Activated CD8-positive, alpha-beta memory T cell treated with anti-CD3 and anti-CD28 coated beads, Interleukin-2, amount 10 ng/mL, durations not matched to agents 7 days and 5 days (primary cell): Measurements from ENCODE around the gene IGSF6. TPM values are rescaled to one million over a fixed set of nuclear protein-coding genes. Genes with fewer than 3 reads are reported as not detected.
"Not testable (repeated sequence)": the region's sequence is repeated elsewhere in the genome, so short reads cannot be mapped to it uniquely, and the experiment has no call there.

ENCODE experiments used
- ATAC-seq: fragments of 150-1000 bp; cut with Tn5 transposase; one replicate; pipeline ENCODE4 v1.10.0; 2021; ENCODE audit warnings: moderate library complexity
- CTCF ChIA-PET: fragments of 350-600 bp; sonication (Branson Sonifier 250); formaldehyde crosslinking; loops from one replicate; lab custom pipeline; 2021; ENCODE audit warnings: antibody characterized with exemption; lab: Charles Lee
- DNase-seq: peaks from one replicate; pipeline ENCODE4 v3.0.0-alpha.2; 2020
- H3K27ac Mint-ChIP-seq: one replicate; pipeline ENCODE4 v1.8.0; 2021; ENCODE audit warnings: mild to moderate bottlenecking, mixed read lengths
- H3K27me3 Mint-ChIP-seq: one replicate; pipeline ENCODE4 v1.8.0; 2021; ENCODE audit warnings: mixed read lengths
- H3K36me3 Mint-ChIP-seq: one replicate; pipeline ENCODE4 v1.8.0; 2021; ENCODE audit warnings: mild to moderate bottlenecking, mixed read lengths
- H3K4me1 Mint-ChIP-seq: one replicate; pipeline ENCODE4 v1.8.0; 2021; ENCODE audit warnings: mixed read lengths
- H3K4me3 Mint-ChIP-seq: one replicate; pipeline ENCODE4 v1.8.0; 2021; ENCODE audit warnings: mild to moderate bottlenecking, moderate library complexity, mixed read lengths
- H3K9me3 Mint-ChIP-seq: one replicate; pipeline ENCODE4 v1.8.0; 2022; ENCODE audit warnings: low read depth, mixed read lengths
- total RNA-seq, 2 experiments: library from RNA; stranded (reverse); gene quantifications; one replicate each; pipeline ENCODE4 v1.2.3, GENCODE V29; 2021

IGSF6 gene
- total RNA-seq: under 1 TPM in 1 of 2 experiments, not detected in 1; 0.09 TPM

GRCh38 chr16:21652453-21652852, at the start of gene IGSF6:
IGSF6 (minus strand) TSS chr16:21652608; CDS start chr16:21652598, 10 bp downstream.
- DNase-seq (no peak), ATAC-seq (no peak)
- H3K9me3 Mint-ChIP-seq: no peaks in the 10 kb centered on the region
- H3K36me3 Mint-ChIP-seq: peaks cover 5% of the 10 kb centered on the region
- no peak within 1 kb of the TSS for H3K4me3 Mint-ChIP-seq
- peaks cover 38% of the 10 kb centered on the region for H3K4me1 Mint-ChIP-seq
- no peaks in the 10 kb centered on the region for H3K27me3 Mint-ChIP-seq
- H3K27ac Mint-ChIP-seq: no peak within 1 kb of the TSS
- CTCF ChIA-PET: no interaction called here

GRCh38 chr16:21701271-21701670, 48.9 kb upstream of the IGSF6 start:
- no peak for DNase-seq
- Mint-ChIP-seq H3K36me3 (no peaks in the 10 kb centered on the region), H3K27ac (no peak overlapping the region), H3K27me3 (peaks cover 5% of the 10 kb centered on the region), H3K4me3 (no peak overlapping the region), H3K9me3 (no peaks in the 10 kb centered on the region), H3K4me1 (peaks cover 9% of the 10 kb centered on the region)
- no peak for ATAC-seq
- CTCF ChIA-PET: interaction anchor here (0.8 to 1.8 kb wide), 3 partner anchors 9 to 18 kb away, joined by 3 to 6 read pairs (median 3); no protein-coding TSS in a partner anchor

- DNase-seq (no peak), ATAC-seq (no peak)
- no peak overlapping the region for H3K4me3 Mint-ChIP-seq
- no peak overlapping the region for H3K27ac Mint-ChIP-seq
- peaks cover 2% of the 10 kb centered on the region for H3K4me1 Mint-ChIP-seq
- CTCF ChIA-PET: interaction anchor here (0.6 to 1.4 kb wide), 3 partner anchors 41 to 1728 kb away, joined by 3 to 6 read pairs (median 5); no protein-coding TSS in a partner anchor
- H3K27me3 Mint-ChIP-seq: peaks cover 3% of the 10 kb centered on the region
- H3K9me3 Mint-ChIP-seq: no peaks in the 10 kb centered on the region
- no peaks in the 10 kb centered on the region for H3K36me3 Mint-ChIP-seq
These were observed 46.0 kb upstream of the IGSF6 start for GRCh38 chr16:21698169-21699032.

- CTCF ChIA-PET: no interaction called here
- H3K27me3 Mint-ChIP-seq: peaks cover 5% of the 10 kb centered on the region
- ATAC-seq: no peak
- no peaks in the 10 kb centered on the region for H3K9me3 Mint-ChIP-seq
- H3K27ac Mint-ChIP-seq: no peak overlapping the region
- H3K4me1 Mint-ChIP-seq: no peaks in the 10 kb centered on the region
- no peak overlapping the region for H3K4me3 Mint-ChIP-seq
- no peaks in the 10 kb centered on the region for H3K36me3 Mint-ChIP-seq
- no peak for DNase-seq
These were observed 44.6 kb upstream of the IGSF6 start for GRCh38 chr16:21697032-21697431.

GRCh38 chr16:21694609-21695008, 42.2 kb upstream of the IGSF6 start:
- CTCF ChIA-PET: interaction anchor here (1.0 to 1.7 kb wide), 2 partner anchors 14 to 37 kb away, joined by 4 read pairs; no protein-coding TSS in a partner anchor
- Mint-ChIP-seq H3K27ac (no peak overlapping the region), H3K36me3 (no peaks in the 10 kb centered on the region), H3K9me3 (no peaks in the 10 kb centered on the region), H3K4me1 (no peaks in the 10 kb centered on the region), H3K27me3 (peaks cover 9% of the 10 kb centered on the region), H3K4me3 (no peak overlapping the region)
- DNase-seq (no peak), ATAC-seq (no peak)

- H3K9me3 Mint-ChIP-seq, ATAC-seq, H3K4me1 Mint-ChIP-seq, DNase-seq, CTCF ChIA-PET, H3K4me3 Mint-ChIP-seq, H3K36me3 Mint-ChIP-seq, H3K27ac Mint-ChIP-seq: not testable (repeated sequence)
- H3K27me3 Mint-ChIP-seq: peaks cover 14% of the 10 kb centered on the region
These were observed 38.6 kb upstream of the IGSF6 start for GRCh38 chr16:21690967-21691366.

- no peaks in the 10 kb centered on the region for H3K36me3 Mint-ChIP-seq
- CTCF ChIA-PET: no interaction called here
These were observed 36.7 kb upstream of the IGSF6 start for GRCh38 chr16:21689107-21689506.

GRCh38 chr16:21685034-21685455, 32.6 kb upstream of the IGSF6 start:
- Mint-ChIP-seq H3K4me1 (no peaks in the 10 kb centered on the region), H3K4me3 (no peak overlapping the region), H3K27me3 (peaks cover 17% of the 10 kb centered on the region), H3K36me3 (no peaks in the 10 kb centered on the region), H3K27ac (no peak overlapping the region), H3K9me3 (no peaks in the 10 kb centered on the region)
- DNase-seq: no peak
- CTCF ChIA-PET: interaction anchor here (0.7 to 1.4 kb wide), 2 partner anchors 11 to 18 kb away, joined by 3 read pairs; no protein-coding TSS in a partner anchor
- no peak for ATAC-seq

More at GRCh38 chr16:21689107-21689506, 36.7 kb upstream of the IGSF6 start:
- H3K27me3 Mint-ChIP-seq: peaks cover 14% of the 10 kb centered on the region
- H3K27ac Mint-ChIP-seq: no peak overlapping the region
- H3K9me3 Mint-ChIP-seq: no peaks in the 10 kb centered on the region
- H3K4me3 Mint-ChIP-seq: no peak overlapping the region
- no peaks in the 10 kb centered on the region for H3K4me1 Mint-ChIP-seq
- ATAC-seq (no peak), DNase-seq (no peak)

GRCh38 chr16:21684199-21684598, 31.8 kb upstream of the IGSF6 start:
- H3K27ac Mint-ChIP-seq: no peak overlapping the region

GRCh38 chr16:21683184-21683583, 30.8 kb upstream of the IGSF6 start:
- no peaks in the 10 kb centered on the region for H3K4me1 Mint-ChIP-seq
- peaks cover 15% of the 10 kb centered on the region for H3K27me3 Mint-ChIP-seq
- no peak overlapping the region for H3K4me3 Mint-ChIP-seq
- no peaks in the 10 kb centered on the region for H3K9me3 Mint-ChIP-seq
- no peak overlapping the region for H3K27ac Mint-ChIP-seq
- CTCF ChIA-PET: interaction anchor here (1.0 to 1.4 kb wide), 3 partner anchors 19 to 26 kb away, joined by 3 to 4 read pairs (median 3); no protein-coding TSS in a partner anchor
- no peak for ATAC-seq
- H3K36me3 Mint-ChIP-seq: no peaks in the 10 kb centered on the region
- no peak for DNase-seq

More at GRCh38 chr16:21684199-21684598, 31.8 kb upstream of the IGSF6 start:
- ATAC-seq: no peak
- H3K27me3 Mint-ChIP-seq: peaks cover 17% of the 10 kb centered on the region
- no peaks in the 10 kb centered on the region for H3K36me3 Mint-ChIP-seq
- no peak overlapping the region for H3K4me3 Mint-ChIP-seq
- CTCF ChIA-PET: interaction anchor here (0.7 to 1.4 kb wide), 4 partner anchors 12 to 28 kb away, joined by 3 read pairs; no protein-coding TSS in a partner anchor
- H3K9me3 Mint-ChIP-seq: no peaks in the 10 kb centered on the region
- H3K4me1 Mint-ChIP-seq: no peaks in the 10 kb centered on the region
- DNase-seq: no peak

GRCh38 chr16:21680714-21681113, 28.3 kb upstream of the IGSF6 start:
- H3K27ac Mint-ChIP-seq, H3K9me3 Mint-ChIP-seq, H3K4me3 Mint-ChIP-seq, DNase-seq, CTCF ChIA-PET, H3K4me1 Mint-ChIP-seq, H3K36me3 Mint-ChIP-seq, ATAC-seq: not testable (repeated sequence)
- peaks cover 24% of the 10 kb centered on the region for H3K27me3 Mint-ChIP-seq

GRCh38 chr16:21674456-21674855, 22.0 kb upstream of the IGSF6 start:
- H3K4me3 Mint-ChIP-seq, H3K4me1 Mint-ChIP-seq, H3K9me3 Mint-ChIP-seq, CTCF ChIA-PET, DNase-seq, H3K27ac Mint-ChIP-seq, ATAC-seq, H3K36me3 Mint-ChIP-seq: not testable (repeated sequence)
- peaks cover 23% of the 10 kb centered on the region for H3K27me3 Mint-ChIP-seq

GRCh38 chr16:21673469-21673868, 21.1 kb upstream of the IGSF6 start:
- H3K4me3 Mint-ChIP-seq: no peak overlapping the region
- H3K4me1 Mint-ChIP-seq: no peaks in the 10 kb centered on the region
- CTCF ChIA-PET: interaction anchor here (2.9 kb wide), 1 partner anchor 16 kb away, joined by 12 read pairs; no protein-coding TSS in a partner anchor
- no peaks in the 10 kb centered on the region for H3K9me3 Mint-ChIP-seq
- ATAC-seq (no peak), DNase-seq (no peak)
- no peak overlapping the region for H3K27ac Mint-ChIP-seq
- H3K36me3 Mint-ChIP-seq: no peaks in the 10 kb centered on the region
- peaks cover 18% of the 10 kb centered on the region for H3K27me3 Mint-ChIP-seq
